Keratinocyte (primary cell): Measurements from ENCODE around the gene EPHA3. TPM values are rescaled to one million over a fixed set of nuclear protein-coding genes. Genes with fewer than 3 reads are reported as not detected.

Experiments used
- DNase-seq: peaks from one replicate; pipeline ENCODE4 v3.0.0-alpha.2; 2011; ENCODE audit warnings: low read depth, missing footprints, low spot score
- FAIRE-seq: peaks from 2 replicates; lab custom pipeline; 2011; peaks lifted over from hg19 to GRCh38; lab: Jason Lieb, UNC
- H2AFZ ChIP-seq: 2 replicates; pipeline ENCODE4 v1.6.0; 2012; ENCODE audit warnings: low read length, control low read depth, inconsistent platforms; ENCODE audit not compliant: control insufficient read depth
- H3K27ac ChIP-seq: 2 replicates; pipeline ENCODE4 v1.5.1; 2011; ENCODE audit warnings: low read length; ENCODE audit not compliant: control insufficient read depth, insufficient read depth
- H3K27me3 ChIP-seq: 3 replicates; pipeline ENCODE4 v1.6.0; 2011; ENCODE audit warnings: low read length; ENCODE audit not compliant: control insufficient read depth, insufficient read depth; ENCODE audit errors: extremely low read depth
- H3K36me3 ChIP-seq, 2 experiments: 2 replicates in 1 of 2; 3 replicates in 1 of 2; pipeline ENCODE4 v1.5.1; 2011; ENCODE audit warnings: low read length in 2 of 2, mild to moderate bottlenecking in 1 of 2; ENCODE audit not compliant: control insufficient read depth in 2 of 2, insufficient read depth in 2 of 2; ENCODE audit errors: extremely low read depth in 1 of 2
- H3K4me1 ChIP-seq: 3 replicates; pipeline ENCODE4 v1.5.1; 2011; ENCODE audit warnings: low read length; ENCODE audit not compliant: control insufficient read depth, insufficient read depth; ENCODE audit errors: extremely low read depth
- H3K4me2 ChIP-seq: 3 replicates; pipeline ENCODE4 v1.6.0; 2011; ENCODE audit warnings: low read depth, low read length; ENCODE audit not compliant: control insufficient read depth, insufficient read depth; ENCODE audit errors: extremely low read depth
- H3K4me3 ChIP-seq, 3 experiments: fragments of 200-600 bp in 1 of 3; sonication (generic) in 1 of 3; 2 replicates in 2 of 3; 3 replicates in 1 of 3; pipeline ENCODE4 v1.5.1; 2011 to 2016; ENCODE audit warnings: low read length in 3 of 3, mild to moderate bottlenecking in 3 of 3, control low read depth in 2 of 3, inconsistent platforms in 1 of 3, low read depth in 1 of 3, mixed read lengths in 1 of 3, mixed run types in 1 of 3, moderate library complexity in 1 of 3; ENCODE audit not compliant: control insufficient read depth in 2 of 3, insufficient read depth in 2 of 3; ENCODE audit errors: extremely low read depth in 1 of 3
- H3K79me2 ChIP-seq: 2 replicates; pipeline ENCODE4 v1.6.0; 2012; ENCODE audit warnings: low read length; ENCODE audit not compliant: control insufficient read depth, insufficient read depth
- H3K9ac ChIP-seq: 3 replicates; pipeline ENCODE4 v1.6.0; 2011; ENCODE audit warnings: low read length; ENCODE audit not compliant: control insufficient read depth, insufficient read depth; ENCODE audit errors: extremely low read depth
- H3K9me1 ChIP-seq: 3 replicates; pipeline ENCODE4 v1.6.0; 2011; ENCODE audit warnings: low read length; ENCODE audit not compliant: control insufficient read depth, insufficient read depth; ENCODE audit errors: extremely low read depth
- H3K9me3 ChIP-seq: 2 replicates; pipeline ENCODE4 v1.5.1; 2012; ENCODE audit warnings: low read depth, low read length; ENCODE audit not compliant: control insufficient read depth
- H4K20me1 ChIP-seq: 3 replicates; pipeline ENCODE4 v1.6.0; 2011; ENCODE audit warnings: low read length; ENCODE audit not compliant: control insufficient read depth, insufficient read depth; ENCODE audit errors: extremely low read depth
- EZH2 ChIP-seq: IDR thresholded peaks from one replicate; pipeline ENCODE4 v1.6.1; 2012; ENCODE audit warnings: inconsistent platforms, mild to moderate bottlenecking, low read length, moderate library complexity
- dilution Hi-C: fragments of 300-500 bp; cut with MboI; formaldehyde crosslinking; loops from one replicate; pipeline ENCODE4 v1.7.0; 2020; ENCODE audit warnings: low sequenced_read_pairs; ENCODE audit not compliant: extremely low pct_ligation_motif_present
- polyA plus RNA-seq, 5 experiments: library from polyadenylated mRNA; depleted of rRNA in 3 of 5; stranded (reverse) in 3 of 5; stranded (forward) in 1 of 5; unstranded in 1 of 5; fragments of >200 nt; gene quantifications; 1 replicate in 1 of 5; 2 replicates in 3 of 5; 3 replicates in 1 of 5; pipeline versions ENCODE4 v1.2.1 to v1.2.3, GENCODE V29; 2011 to 2012; ENCODE audit warnings: missing spikeins in 2 of 5, low read depth in 1 of 5, low replicate concordance in 1 of 5
- TF ChIP-seq, protein P1 (sequence below), 3 experiments: IDR thresholded peaks in 1 of 3; conservative IDR thresholded peaks in 1 of 3; optimal IDR thresholded peaks in 1 of 3; 2 replicates in 2 of 3; 3 replicates in 1 of 3; pipeline versions ENCODE3 to v1.5.1; 2011; ENCODE audit warnings: low read length in 3 of 3, mild to moderate bottlenecking in 3 of 3, moderate library complexity in 2 of 3, control low read depth in 1 of 3, inconsistent platforms in 1 of 3; ENCODE audit not compliant: insufficient read depth in 2 of 3; ENCODE audit errors: extremely low read depth in 1 of 3

The EPHA3 gene
- polyA plus RNA-seq, 1 donor (not counting 4 experiments of a cell fraction or from before 2014, with no cell fraction given), result 0.13 TPM

DNA sequence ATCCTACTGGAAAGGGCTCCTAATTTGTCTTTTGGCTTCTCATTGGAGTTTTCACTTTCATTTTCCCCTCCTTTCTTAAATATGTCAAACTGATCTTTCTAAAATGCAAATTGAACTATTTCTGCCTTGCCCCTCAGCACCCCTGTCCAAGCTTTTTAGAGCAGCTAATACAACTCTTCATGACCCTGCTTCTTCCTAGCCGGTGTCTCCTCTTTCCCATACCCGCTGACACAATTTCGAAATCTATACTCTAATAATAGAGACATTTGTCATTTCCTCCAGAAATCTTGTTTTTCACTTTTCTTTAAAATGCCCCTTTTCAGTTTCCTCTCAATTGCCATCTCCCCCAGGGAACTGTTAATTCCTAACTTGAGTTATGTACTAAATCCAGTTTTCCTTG, 2.9 kb upstream of the EPHA3 start:
- Histone ChIP-seq H3K36me3 (no peaks in the 10 kb centered on the region), H3K27me3 (peaks cover 8% of the 10 kb centered on the region), H4K20me1 (no peaks in the 10 kb centered on the region), H3K4me2 (no peak overlapping the region), H3K9ac (no peak overlapping the region), H3K9me3 (no peaks in the 10 kb centered on the region), H3K27ac (no peak overlapping the region), H2AFZ (no peak overlapping the region), H3K79me2 (no peaks in the 10 kb centered on the region), H3K4me1 (peaks cover 6% of the 10 kb centered on the region), H3K9me1 (no peaks in the 10 kb centered on the region), H3K4me3 (no peak overlapping the region)
- DNase-seq (no peak), FAIRE-seq (no peak)
- TF ChIP-seq, protein P1, sequence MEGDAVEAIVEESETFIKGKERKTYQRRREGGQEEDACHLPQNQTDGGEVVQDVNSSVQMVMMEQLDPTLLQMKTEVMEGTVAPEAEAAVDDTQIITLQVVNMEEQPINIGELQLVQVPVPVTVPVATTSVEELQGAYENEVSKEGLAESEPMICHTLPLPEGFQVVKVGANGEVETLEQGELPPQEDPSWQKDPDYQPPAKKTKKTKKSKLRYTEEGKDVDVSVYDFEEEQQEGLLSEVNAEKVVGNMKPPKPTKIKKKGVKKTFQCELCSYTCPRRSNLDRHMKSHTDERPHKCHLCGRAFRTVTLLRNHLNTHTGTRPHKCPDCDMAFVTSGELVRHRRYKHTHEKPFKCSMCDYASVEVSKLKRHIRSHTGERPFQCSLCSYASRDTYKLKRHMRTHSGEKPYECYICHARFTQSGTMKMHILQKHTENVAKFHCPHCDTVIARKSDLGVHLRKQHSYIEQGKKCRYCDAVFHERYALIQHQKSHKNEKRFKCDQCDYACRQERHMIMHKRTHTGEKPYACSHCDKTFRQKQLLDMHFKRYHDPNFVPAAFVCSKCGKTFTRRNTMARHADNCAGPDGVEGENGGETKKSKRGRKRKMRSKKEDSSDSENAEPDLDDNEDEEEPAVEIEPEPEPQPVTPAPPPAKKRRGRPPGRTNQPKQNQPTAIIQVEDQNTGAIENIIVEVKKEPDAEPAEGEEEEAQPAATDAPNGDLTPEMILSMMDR (optimal IDR thresholded peaks at IDR 0.05 in 1 of 3, IDR thresholded peaks at IDR 0.05 in 1 of 3, conservative IDR thresholded peaks at IDR 0.05 in 1 of 3; ENCODE audit: extremely low read depth in 1 of 3, insufficient read depth in 2 of 3, low read length in 3 of 3), result no peak
- dilution Hi-C loops, result no loop called here

DNA sequence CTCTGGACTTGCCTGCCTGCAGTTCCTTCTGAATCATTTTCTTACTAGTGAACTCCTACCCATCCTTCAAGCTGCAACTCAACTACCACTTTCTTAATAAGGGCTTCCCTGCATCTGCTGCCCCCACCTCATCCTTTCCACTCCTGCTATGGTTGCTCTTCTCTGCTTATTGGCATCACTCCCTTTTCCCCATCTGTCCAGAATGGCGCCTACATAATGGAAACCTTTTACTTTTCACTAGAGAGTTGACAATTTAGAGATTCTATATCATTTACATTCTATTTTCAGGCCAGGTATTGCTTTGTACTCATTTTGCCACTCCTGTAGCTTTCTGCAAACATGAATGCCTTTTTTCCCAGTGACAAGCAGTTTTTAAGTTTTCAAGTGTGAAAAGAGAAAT, 1.9 kb upstream of the EPHA3 start:
- Histone ChIP-seq H3K9ac (no peak overlapping the region), H3K27me3 (peaks cover 8% of the 10 kb centered on the region), H3K9me3 (no peaks in the 10 kb centered on the region), H4K20me1 (no peaks in the 10 kb centered on the region), H3K36me3 (no peaks in the 10 kb centered on the region), H3K27ac (no peak overlapping the region), H2AFZ (no peak overlapping the region), H3K4me1 (peaks cover 6% of the 10 kb centered on the region), H3K9me1 (no peaks in the 10 kb centered on the region), H3K79me2 (no peaks in the 10 kb centered on the region), H3K4me2 (no peak overlapping the region), H3K4me3 (no peak overlapping the region)
- TF ChIP-seq, protein P1 (optimal IDR thresholded peaks at IDR 0.05 in 1 of 3, IDR thresholded peaks at IDR 0.05 in 1 of 3, conservative IDR thresholded peaks at IDR 0.05 in 1 of 3; ENCODE audit: extremely low read depth in 1 of 3, insufficient read depth in 2 of 3, low read length in 3 of 3), result no peak
- TF ChIP-seq EZH2, result no peak
- FAIRE-seq, result no peak
- no peak for DNase-seq
- dilution Hi-C loops, result no loop called here
